ENCODE data around the gene SLC1A2. TPM values are rescaled to one million over a fixed set of nuclear protein-coding genes. Genes with fewer than 3 reads are reported as not detected.

SLC1A2 gene
- total RNA-seq, 2 donors from 2014 or later = 1.3 to 3.3 TPM

GRCh38 chr11:35265755-35266454 lies 153.5 kb downstream of the SLC1A2 start:
- no peak for ATAC-seq
- intact Hi-C loops (cut with DNase I) = no loop called here
- no peak for DNase-seq

- intact Hi-C loops (cut with DNase I) = no loop called here
- no peak for ATAC-seq
- DNase-seq = no peak
Measured at GRCh38 chr11:35262735-35263134, 156.6 kb downstream of the SLC1A2 start.

- DNase-seq (no peak), ATAC-seq (no peak)
- intact Hi-C loops (cut with DNase I) = no loop called here
Measured at GRCh38 chr11:35262056-35262455, 157.3 kb downstream of the SLC1A2 start.

DNA sequence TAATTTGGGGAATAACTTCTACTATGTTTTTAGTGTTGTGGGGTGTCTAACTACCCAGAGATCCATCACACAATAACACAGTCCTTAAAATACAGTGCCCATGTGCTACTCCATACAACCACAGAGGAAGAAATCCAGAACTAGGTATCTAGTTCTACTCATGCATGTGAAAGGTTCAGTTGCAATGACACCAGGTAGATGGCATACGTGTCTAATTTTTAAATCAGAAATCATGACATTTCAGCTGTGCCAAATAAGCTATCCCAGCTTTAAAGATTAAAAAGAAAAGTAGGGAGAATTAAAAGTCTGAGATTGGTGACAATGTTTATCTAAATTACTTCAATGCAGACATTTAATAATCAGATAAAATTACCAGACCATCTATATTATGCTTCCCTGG lies 158.2 kb downstream of the SLC1A2 start:
- intact Hi-C loops (cut with DNase I) = no loop called here
- no peak for ATAC-seq
- no peak for DNase-seq

- peak; percentile 41 to 90 for ATAC-seq
- intact Hi-C loops (cut with DNase I) = no loop called here
- no peak for DNase-seq
Measured at GRCh38 chr11:35260342-35260985, 158.9 kb downstream of the SLC1A2 start.

GRCh38 chr11:35259529-35259928 lies 159.8 kb downstream of the SLC1A2 start:
- DNase-seq (no peak), ATAC-seq (no peak)
- intact Hi-C loops (cut with DNase I) = no loop called here

GRCh38 chr11:35257281-35257680 lies 162.1 kb downstream of the SLC1A2 start:
- intact Hi-C loops (cut with DNase I) = no loop called here
- DNase-seq = no peak
- ATAC-seq = peak in 1 of 2 donors; percentile 13

GRCh38 chr11:35256296-35256695 lies 163.1 kb downstream of the SLC1A2 start:
- ATAC-seq (no peak), DNase-seq (no peak)
- intact Hi-C loops (cut with DNase I) = no loop called here

DNA sequence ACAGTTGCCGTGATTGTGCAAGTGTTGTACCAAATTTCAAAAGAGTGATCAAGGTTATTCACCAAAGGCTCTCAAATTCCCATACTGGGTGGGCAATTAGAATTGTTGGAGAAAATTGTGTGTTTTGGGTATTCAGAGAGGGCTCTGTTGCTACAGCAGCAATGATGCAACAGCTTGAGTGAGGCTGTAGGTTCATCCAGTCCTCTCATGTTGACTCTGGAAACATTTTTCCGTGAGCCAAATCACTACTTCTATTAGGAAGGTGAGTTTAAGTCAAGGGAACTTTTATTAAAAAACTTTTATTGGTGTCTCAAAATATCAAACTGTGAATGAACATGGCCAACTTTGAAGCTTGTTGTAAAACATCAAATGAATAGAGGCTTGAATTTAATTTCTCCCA lies 163.8 kb downstream of the SLC1A2 start:
- DNase-seq = no peak
- ATAC-seq = no peak
- intact Hi-C loops (cut with DNase I) = no loop called here

DNA sequence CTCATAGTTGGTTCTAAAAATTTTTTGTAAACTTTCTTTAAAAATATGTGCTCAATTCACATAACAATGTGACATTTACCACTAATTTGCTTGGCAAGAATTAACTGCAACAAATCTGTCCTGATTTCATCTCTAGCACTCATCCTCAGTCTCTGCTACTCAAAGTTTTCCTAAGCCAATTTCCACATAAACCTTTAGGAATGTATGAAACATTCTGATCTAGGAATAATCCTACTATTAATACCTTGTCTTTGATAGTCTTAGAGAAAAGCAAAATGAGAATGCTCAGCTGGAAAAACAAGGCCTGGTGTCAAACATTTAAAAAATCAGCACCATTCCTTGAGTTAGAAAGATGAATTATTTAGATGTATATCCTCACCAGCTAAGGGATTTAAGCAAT lies 166.1 kb downstream of the SLC1A2 start:
- intact Hi-C loops (cut with DNase I) = no loop called here
- no peak for ATAC-seq

DNA sequence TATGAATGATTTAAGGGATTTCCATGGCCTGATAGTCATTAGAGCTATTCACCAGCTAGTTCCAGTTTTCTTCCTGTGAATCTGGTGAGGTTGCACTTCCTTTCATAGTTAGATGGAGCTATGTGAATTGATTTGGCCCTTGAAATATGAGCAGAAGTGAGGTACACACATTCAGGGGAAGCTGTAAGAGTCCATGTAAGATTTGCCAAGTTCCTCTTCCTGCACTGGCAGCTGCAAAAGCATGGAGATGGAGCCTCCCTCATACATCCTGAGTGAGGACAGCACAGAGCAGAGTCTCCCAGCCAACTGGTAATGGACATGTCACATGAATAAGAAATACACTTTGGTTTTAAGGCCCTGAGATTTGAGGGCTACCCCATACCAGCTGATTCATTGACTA lies 168.7 kb downstream of the SLC1A2 start:
- ATAC-seq = no peak
- intact Hi-C loops (cut with DNase I) = no loop called here
- no peak for DNase-seq

More for the DNA sequence above, 166.1 kb downstream of the SLC1A2 start:
- DNase-seq = no peak

- no peak for DNase-seq
- ATAC-seq = no peak
- intact Hi-C loops (cut with DNase I) = no loop called here
Measured at GRCh38 chr11:35250192-35250591, 169.2 kb downstream of the SLC1A2 start.

DNA sequence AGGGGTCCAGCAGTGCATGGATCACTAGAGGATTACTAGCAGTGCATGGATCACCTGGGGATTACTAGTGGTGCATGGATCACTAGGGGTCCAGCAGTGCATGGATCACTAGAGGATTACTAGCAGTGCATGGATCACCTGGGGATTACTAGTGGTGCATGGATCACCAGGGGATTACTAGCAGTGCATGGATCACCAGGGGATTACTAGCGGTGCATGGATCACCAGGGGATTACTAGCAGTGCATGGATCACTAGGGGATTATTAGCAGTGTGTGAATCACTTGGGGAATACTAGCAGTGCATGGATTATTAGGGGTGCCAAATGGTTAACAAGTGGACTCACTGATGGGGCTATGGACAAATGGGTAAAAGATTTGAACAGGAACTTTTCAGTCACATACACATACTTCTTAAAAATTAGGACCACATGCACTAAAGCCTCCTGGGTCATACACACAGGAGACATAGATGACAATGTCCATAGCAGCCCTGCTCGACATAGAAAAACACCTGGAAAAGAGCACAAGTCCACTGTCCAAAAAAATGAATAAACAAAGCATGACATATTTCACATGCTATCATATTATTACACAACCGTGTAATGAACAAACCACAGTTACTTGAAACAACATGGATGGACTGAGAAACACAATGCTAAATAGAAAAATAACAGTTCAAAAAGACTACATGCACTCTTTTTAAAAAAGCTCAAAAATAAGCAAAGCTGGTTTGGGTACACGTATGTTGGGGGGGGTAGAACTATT lies 170.6 kb downstream of the SLC1A2 start:
- intact Hi-C loops (cut with DNase I) = no loop called here
- ATAC-seq (peak in 1 of 2 donors; percentile 22), DNase-seq (no peak)

GRCh38 chr11:35247863-35248262 lies 171.5 kb downstream of the SLC1A2 start:
- DNase-seq (no peak), ATAC-seq (peak in 1 of 2 donors; percentile 13)
- intact Hi-C loops (cut with DNase I) = no loop called here

DNA sequence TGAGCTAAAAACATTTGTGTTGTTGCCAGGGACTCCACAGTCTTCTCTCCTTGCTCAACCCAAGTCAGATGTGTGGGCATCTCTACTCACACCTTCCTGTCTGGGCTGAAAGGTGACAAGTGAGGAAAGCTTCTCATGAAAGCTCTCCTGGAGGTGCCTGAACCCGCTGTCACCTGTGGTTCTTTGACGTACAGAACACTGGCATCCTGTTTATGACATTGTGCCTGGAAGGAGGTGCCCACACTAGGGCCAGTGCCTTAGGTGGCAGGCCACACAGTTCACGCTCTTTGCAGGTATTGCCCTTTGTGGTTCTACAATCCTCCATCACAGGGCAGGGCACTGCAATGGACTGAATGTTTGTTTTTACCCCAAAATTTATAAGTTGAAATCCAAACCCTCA lies 171.9 kb downstream of the SLC1A2 start:
- DNase-seq = no peak
- intact Hi-C loops (cut with DNase I) = no loop called here
- peak; percentile 52 to 75 for ATAC-seq

GRCh38 chr11:35246745-35247144 lies 172.6 kb downstream of the SLC1A2 start:
- DNase-seq (no peak), ATAC-seq (peak; percentile 47 to 60)
- intact Hi-C loops (cut with DNase I) = no loop called here

- peak; percentile 21 to 40 for ATAC-seq
- DNase-seq = no peak
- intact Hi-C loops (cut with DNase I) = no loop called here
Measured at GRCh38 chr11:35245786-35246185, 173.6 kb downstream of the SLC1A2 start.

DNA sequence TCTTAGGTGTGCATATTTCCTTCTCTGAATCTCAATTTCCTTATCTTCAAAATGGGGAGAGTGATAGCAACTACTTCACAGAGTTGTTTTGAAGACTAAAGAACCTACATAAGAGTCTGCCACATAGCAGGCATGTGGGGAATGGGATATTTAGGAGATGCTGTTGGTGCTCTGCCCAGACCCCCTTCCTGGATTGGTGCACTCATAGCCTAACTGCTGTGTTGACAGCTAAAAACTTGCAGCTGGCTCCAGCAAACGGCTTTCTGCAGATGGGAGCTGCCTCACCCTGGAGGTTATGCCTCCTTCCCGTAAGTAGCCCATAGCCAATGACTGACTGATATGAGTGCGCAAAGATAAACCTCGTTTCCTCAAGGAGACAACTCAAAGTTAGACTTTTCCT lies 174.3 kb downstream of the SLC1A2 start:
- no peak for DNase-seq
- intact Hi-C loops (cut with DNase I) = no loop called here
- ATAC-seq = no peak

DNA sequence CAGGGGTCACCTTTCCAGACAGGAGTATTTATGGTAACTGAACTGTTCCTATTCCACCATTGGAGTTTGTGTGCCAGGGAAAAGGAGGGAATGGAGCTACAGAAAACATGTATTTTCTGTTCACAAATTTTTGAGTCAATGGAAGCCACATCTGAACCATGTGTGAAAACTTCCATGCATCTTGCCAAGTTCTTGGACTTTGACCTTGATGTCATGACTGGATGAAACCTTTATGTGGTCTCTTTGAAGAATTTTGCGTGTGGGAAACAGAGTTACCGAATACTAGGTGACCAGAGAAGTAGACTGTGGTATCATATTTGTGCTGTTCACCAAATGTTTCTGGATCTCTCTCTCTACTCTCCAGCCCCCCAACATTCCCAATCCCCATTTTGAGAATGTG lies 175.6 kb downstream of the SLC1A2 start:
- ATAC-seq = no peak
- DNase-seq = no peak
- intact Hi-C loops (cut with DNase I) = no loop called here

All from left cardiac atrium (tissue), 4 donors.